ENCODE results near the gene CEACAM1. TPM values are rescaled to one million over a fixed set of nuclear protein-coding genes. Genes with fewer than 3 reads are reported as not detected.

Gene CEACAM1
- total RNA-seq, 1 donor from 2014 or later = 1.6 TPM

DNA sequence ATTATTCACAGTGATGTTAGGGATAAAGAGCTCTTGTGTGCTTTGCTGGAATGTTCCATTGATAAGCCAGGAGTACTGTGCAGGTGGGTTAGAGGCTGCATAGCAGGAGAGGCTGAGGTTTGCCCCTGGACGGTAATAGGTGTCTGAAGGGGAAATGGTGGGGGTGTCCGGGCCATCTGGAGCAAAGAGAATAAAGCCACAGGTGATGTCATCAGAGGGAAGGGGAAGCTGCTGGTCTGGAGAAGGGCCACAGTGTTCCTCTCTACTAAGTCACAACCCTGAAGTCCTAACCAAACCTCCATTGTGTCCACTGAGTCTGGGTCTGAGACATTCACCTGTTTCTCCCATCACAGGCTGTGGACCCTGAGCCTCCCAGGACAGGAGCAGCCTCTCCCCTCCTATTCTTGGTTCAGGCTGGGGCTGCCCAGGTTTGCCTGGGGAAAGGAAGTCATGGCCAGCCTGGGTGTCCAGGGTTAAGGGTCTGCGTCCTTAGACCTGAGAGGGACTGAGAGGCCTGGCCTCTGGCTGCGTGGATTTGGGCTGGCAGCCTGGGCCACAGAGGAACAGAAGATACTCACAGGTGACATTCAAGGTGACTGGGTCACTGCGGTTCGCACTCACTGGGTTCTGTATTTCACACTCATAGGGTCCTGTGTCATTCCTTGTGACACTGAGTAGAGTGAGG lies 6.8 kb downstream of the CEACAM1 start:
- no peak for DNase-seq (ENCODE audit: low read depth)
- TF ChIP-seq, protein P1, sequence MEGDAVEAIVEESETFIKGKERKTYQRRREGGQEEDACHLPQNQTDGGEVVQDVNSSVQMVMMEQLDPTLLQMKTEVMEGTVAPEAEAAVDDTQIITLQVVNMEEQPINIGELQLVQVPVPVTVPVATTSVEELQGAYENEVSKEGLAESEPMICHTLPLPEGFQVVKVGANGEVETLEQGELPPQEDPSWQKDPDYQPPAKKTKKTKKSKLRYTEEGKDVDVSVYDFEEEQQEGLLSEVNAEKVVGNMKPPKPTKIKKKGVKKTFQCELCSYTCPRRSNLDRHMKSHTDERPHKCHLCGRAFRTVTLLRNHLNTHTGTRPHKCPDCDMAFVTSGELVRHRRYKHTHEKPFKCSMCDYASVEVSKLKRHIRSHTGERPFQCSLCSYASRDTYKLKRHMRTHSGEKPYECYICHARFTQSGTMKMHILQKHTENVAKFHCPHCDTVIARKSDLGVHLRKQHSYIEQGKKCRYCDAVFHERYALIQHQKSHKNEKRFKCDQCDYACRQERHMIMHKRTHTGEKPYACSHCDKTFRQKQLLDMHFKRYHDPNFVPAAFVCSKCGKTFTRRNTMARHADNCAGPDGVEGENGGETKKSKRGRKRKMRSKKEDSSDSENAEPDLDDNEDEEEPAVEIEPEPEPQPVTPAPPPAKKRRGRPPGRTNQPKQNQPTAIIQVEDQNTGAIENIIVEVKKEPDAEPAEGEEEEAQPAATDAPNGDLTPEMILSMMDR (IDR thresholded peaks at IDR 0.05; ENCODE audit: insufficient read depth, low read length, severe bottlenecking) = no peak
- no peak for FAIRE-seq
- no peak overlapping the region for H3K4me3 ChIP-seq (ENCODE audit: low read depth, low read length)
- peaks cover 1% of the 10 kb centered on the region for H3K36me3 ChIP-seq (ENCODE audit: control insufficient read depth, insufficient read depth, low read length)
- no peaks in the 10 kb centered on the region for H3K27me3 ChIP-seq (ENCODE audit: control insufficient read depth, insufficient read depth, low read length)

DNA sequence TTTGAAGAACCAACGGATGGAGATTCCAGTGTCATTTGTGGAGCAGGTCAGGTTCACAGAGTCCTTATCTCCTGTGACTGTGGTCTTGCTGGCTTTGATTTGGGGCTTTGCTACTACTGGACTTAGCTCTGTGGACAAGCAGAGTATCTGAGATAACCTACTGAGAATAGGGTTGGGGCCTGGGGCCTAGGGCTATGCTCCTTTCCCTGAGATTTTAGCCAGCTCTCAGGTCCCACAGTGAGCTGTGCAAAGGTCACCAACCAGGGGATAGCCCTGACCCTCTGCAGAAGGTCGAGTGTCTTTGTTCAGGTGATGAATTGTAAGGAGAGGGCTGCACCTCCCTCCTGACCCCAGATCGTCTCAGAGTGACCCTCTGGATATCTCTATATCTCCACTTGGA lies 9.2 kb downstream of the CEACAM1 start:
- H3K36me3 ChIP-seq (ENCODE audit: control insufficient read depth, insufficient read depth, low read length) = peaks cover 1% of the 10 kb centered on the region
- H3K27me3 ChIP-seq (ENCODE audit: control insufficient read depth, insufficient read depth, low read length) = no peaks in the 10 kb centered on the region
- TF ChIP-seq, protein P1 (IDR thresholded peaks at IDR 0.05; ENCODE audit: insufficient read depth, low read length, severe bottlenecking) = no peak
- no peak overlapping the region for H3K4me3 ChIP-seq (ENCODE audit: low read depth, low read length)
- DNase-seq (ENCODE audit: low read depth) = no peak
- peak; percentile 90 for FAIRE-seq

DNA sequence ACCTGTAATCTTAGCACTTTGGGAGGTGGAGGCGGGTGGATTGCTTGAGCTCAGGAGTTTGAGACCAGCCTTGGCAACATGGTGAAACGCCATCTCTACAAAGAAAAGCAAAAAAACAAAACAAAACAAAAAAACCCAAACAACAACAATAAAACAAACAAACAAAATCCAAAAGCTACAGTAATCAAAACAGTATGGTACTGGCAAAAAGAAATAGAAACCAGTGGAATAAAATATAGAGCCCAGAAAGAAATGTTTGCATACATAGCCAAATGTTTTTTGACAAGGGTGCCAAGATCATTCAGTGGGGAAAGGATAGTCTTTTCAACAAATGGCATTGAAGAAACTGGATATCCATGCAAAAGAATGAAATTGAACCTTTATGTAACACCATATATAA lies 11.5 kb downstream of the CEACAM1 start:
- Histone ChIP-seq H3K36me3 (ENCODE audit: control insufficient read depth, insufficient read depth, low read length) (peaks cover 1% of the 10 kb centered on the region), H3K4me3 (ENCODE audit: low read depth, low read length) (no peak overlapping the region), H3K27me3 (ENCODE audit: control insufficient read depth, insufficient read depth, low read length) (no peaks in the 10 kb centered on the region)
- DNase-seq (ENCODE audit: low read depth) (no peak), FAIRE-seq (no peak)
- TF ChIP-seq, protein P1 (IDR thresholded peaks at IDR 0.05; ENCODE audit: insufficient read depth, low read length, severe bottlenecking) = no peak

DNA sequence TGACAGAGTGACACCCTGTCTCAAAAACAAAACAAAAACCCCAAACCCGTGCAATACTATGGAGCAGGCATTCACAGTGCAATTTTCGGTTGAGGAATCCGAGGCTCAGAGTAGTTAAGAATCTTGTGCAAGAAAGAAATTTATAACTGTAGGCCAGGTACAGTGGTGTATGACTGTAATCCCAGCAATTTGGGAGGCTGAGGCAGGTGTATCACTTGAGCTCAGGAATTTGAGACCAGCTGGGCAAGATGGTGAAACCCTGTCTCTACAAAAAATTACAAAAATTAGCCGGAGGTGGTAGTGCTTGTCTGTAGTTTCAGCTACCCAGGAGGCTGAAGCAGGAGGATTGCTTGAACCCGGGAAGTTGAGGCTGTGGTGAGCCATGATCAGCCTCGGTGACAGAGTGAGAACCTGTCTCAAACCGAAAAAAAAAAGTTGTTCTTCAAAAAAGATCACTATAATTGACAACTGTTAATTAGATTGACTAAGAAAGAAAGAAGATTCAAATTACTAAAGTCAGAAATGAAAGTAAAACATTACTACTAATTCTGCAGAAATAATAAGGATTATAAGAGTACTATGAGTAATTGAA lies 12.9 kb downstream of the CEACAM1 start:
- FAIRE-seq (no peak), DNase-seq (ENCODE audit: low read depth) (no peak)
- H3K4me3 ChIP-seq (ENCODE audit: low read depth, low read length) = no peak overlapping the region
- TF ChIP-seq, protein P1 (IDR thresholded peaks at IDR 0.05; ENCODE audit: insufficient read depth, low read length, severe bottlenecking) = no peak
- H3K36me3 ChIP-seq (ENCODE audit: control insufficient read depth, insufficient read depth, low read length) = peaks cover 1% of the 10 kb centered on the region
- no peaks in the 10 kb centered on the region for H3K27me3 ChIP-seq (ENCODE audit: control insufficient read depth, insufficient read depth, low read length)

DNA sequence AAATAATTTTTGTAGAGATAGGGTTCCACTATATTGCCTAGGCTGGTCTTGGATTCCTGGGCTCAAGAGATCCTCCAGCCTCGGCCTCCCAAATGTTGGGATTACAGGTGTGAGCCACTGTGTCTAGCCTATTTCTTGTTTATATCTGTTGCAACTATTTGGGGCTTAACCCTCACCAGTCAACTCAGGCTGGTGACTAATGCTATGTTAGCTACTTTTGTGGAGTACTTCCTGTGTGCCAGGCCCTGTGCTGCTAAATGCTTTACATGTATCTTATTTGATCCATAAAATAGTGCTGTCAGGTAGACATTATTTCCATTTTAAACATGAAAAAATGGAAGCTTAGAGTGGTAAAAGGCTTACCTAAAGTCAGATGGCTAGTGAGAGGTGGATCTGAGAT lies 13.8 kb downstream of the CEACAM1 start:
- DNase-seq (ENCODE audit: low read depth) (peak; percentile 21), FAIRE-seq (no peak)
- TF ChIP-seq, protein P1 (IDR thresholded peaks at IDR 0.05; ENCODE audit: insufficient read depth, low read length, severe bottlenecking) = no peak
- no peak overlapping the region for H3K4me3 ChIP-seq (ENCODE audit: low read depth, low read length)
- no peaks in the 10 kb centered on the region for H3K27me3 ChIP-seq (ENCODE audit: control insufficient read depth, insufficient read depth, low read length)
- no peaks in the 10 kb centered on the region for H3K36me3 ChIP-seq (ENCODE audit: control insufficient read depth, insufficient read depth, low read length)
